Right lung (tissue), 5 donors: ENCODE measurements around the gene GPR31. TPM values are rescaled to one million over a fixed set of nuclear protein-coding genes. Genes with fewer than 3 reads are reported as not detected.

Experiments used
- DNase-seq, 2 donors: peaks; one replicate each; pipeline ENCODE4 v3.0.0-alpha.2; 2013
- polyA plus RNA-seq, 5 donors: library from polyadenylated mRNA; unstranded; fragments of 120-200 nt; gene quantifications; one replicate each; pipeline versions ENCODE4 v1.2.1 to v1.2.3, GENCODE V29; 2013; ENCODE audit warnings: inconsistent platforms in 1 of 5, low replicate concordance in 1 of 5; ENCODE audit not compliant: insufficient read length in 5 of 5, insufficient read depth in 1 of 5

Gene GPR31
- polyA plus RNA-seq, 5 donors: 0.05 to 0.06 TPM; not detected in 3

DNA sequence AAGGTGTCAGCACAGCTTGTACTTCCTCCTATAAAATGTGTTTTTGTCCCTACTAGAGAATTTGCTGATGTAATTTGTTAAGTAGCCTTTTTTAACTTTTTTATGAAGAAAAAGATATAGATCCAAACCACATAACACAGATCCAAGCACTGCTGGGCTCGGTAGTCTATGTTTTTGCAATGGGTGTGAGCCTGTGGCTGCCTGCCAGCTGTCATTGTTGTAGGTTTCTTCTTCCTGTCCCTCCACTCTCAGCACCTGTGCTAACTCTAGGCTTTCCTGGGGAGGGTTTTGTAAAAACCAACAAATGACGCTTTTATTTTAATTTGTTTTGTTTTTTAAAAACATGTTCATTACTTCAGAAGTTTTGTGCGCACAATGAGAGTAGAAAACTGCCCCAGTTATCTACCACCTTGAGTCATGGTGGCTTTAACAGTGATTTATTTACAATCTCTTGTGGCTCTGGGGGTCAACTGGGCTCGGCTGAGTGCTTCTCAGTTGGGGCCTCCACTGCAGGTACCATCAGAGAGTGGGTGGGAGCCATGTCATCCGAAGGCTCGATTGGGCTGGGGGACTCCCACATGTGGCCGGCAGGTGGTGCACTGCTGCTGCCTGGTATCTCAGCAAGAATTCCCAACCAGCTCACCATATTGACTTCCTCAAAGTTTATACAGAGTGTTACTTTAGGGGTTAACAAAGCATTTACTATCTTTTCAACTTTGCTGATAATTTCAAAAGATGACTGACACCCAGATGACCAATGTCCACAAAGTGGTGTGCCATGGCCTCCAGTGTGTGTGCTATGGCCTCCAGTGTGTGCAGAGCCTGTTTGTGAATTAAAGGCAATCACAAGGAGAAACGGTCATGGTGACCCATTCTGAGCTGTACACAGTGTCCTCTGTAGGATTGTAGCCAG is 37.9 kb downstream of the GPR31 start:
- no peak for DNase-seq

DNA sequence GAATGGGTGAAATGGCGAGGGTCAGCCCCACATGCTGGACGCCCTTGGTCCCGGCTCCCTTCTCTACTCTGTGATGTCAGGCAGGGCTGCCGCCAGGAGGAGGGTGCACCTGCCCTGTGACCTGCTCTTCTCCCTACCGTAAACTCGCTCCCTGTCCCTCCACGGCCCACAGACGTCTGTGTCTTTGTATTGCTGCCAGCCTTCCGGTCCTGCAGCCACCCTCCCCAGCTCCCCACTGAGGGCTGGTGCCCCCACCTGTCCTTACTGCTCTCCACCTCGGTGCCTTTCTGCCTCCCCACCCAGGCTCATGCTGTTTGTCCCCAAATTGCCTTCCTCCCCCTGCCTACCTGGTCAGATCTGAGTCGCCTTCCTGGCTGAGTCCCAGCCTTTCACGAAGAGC is 38.9 kb downstream of the GPR31 start:
- DNase-seq: no peak

DNA sequence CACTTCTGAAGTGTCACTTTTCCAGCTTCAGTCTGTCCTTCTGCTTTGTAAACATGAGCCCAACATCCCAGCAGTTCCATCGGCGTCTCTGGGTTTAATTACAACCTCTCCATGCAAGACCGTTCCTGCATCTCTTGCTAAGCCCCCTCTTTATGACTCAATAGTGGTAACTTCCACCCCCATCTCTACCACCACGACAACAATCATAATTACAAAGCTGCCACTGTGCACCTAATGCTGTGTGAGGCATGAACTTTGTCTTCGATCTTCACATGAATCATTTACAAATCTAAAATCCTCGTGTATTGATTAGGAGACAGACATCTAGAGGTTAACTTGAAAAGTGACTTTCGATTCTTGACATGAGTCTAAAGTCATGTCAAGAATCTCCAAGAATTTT is 39.8 kb downstream of the GPR31 start:
- no peak for DNase-seq

DNA sequence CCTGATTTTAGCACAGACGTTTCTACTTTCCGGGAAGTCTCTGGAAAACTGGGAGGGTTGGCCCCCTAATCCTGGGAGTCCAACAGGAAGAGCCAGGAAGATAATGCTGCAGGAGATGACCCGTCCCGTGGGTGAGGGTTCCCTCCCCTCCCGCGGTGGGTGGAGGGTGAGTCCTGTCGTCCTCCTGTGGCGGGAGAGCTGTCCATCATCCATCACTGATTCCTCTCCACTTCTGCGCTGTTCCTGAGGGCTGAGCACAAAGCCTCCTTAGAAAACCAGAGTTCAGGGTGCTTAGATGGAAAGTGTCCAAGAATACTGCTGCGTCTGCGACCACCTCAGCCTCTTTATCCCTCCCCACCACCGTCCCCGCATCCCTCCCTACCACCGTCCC is 40.9 kb downstream of the GPR31 start:
- no peak for DNase-seq

DNA sequence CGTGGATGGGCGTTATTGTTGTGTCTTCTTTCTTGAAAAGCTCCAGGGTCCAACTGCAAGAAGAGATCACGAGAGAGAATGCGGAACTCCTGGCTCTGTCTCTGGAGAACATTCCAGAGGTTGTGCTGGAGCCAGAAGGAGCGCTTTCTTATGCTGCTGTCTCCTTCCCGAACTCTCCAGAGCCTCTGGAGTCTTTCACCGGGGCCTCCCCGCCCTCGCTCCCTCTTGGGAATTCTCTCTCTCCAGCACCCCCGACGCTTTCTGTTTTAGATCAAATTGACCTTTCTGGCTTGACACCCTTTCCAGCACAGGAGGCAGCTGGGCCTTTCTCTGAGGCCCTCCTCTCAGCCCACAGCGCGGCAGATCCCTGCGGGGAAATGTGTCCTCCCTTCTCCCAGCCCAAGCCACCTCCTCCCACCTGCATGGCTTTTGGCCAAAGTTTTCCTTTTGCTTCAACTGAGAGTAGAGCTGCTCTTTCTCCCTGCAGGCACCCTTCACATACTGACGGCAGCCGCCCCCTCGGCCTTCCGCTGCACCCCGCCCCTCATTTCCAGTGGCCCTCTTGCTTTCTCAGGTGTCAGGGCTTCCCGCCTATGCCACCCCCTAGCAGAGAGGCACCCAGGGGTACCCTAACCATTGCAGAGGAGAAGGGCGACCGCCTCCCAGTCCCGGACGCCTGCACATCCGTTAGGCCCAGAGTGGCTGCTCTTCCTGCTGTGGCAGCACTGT is 41.5 kb downstream of the GPR31 start:
- no peak for DNase-seq

DNA sequence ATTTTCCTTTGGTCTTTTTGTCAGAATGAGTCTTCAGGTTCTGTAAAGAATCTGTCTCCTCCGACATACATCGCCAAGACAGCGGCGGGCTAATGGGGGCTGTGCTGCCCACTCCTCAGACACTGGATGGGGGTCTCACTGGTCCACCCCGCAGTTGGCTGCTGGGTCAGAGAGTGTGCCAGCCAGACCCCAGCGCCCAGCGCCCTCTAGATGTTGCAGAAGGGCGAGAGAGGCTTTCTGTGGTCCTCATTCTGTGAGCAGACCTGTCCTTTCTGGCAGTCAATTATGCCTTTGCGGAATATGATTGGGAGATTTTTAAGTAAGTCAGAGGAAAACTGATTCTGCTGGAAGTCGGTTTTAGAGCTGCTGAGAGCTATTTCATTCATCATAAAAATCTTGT is 42.7 kb downstream of the GPR31 start:
- no peak for DNase-seq

DNA sequence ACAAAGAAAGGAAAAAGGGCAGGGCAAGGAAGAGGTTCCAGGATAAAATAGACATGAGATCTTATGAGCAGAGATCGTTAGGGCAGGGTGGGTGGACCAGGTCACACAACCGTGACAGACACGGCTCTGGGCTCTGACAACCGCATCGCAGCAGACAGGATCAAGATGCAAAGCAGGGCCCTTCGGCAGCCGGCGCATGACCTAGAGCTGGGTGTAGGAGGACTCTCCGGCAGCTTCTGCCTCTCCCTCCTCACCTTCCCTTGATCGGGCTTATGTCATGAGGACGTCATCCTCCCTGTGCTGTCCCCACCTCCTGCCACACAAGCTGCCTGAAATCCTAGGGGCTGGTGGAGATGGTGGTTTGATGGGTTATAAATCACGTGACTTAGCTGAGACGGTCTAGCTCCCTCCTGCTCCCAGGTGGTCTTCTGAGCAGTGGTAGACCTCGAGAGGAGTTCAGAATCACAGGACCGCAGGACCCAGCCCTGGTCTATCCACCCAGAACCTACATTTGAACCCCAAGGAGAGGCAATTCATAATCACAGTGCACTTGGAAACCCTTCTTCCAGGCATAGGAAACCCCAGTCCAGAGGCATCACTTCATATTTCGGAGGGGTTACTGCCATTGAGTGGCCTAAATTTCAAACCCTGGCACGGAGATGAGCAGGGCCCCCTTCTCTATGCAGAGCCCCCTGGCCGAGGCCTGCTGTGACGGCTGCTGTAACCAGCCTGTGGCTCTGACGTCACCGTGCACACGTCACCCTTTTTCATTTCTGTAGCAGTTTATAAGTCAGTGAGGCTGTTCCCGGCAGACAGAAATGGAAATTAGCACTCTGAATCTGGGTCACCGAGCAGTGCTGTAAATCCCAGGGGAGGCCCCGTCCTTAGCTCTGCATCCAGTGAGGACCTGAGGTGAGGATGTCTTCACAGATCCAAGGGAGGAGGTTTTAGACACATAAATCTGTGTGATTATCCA is 43.6 kb downstream of the GPR31 start:
- no peak for DNase-seq

DNA sequence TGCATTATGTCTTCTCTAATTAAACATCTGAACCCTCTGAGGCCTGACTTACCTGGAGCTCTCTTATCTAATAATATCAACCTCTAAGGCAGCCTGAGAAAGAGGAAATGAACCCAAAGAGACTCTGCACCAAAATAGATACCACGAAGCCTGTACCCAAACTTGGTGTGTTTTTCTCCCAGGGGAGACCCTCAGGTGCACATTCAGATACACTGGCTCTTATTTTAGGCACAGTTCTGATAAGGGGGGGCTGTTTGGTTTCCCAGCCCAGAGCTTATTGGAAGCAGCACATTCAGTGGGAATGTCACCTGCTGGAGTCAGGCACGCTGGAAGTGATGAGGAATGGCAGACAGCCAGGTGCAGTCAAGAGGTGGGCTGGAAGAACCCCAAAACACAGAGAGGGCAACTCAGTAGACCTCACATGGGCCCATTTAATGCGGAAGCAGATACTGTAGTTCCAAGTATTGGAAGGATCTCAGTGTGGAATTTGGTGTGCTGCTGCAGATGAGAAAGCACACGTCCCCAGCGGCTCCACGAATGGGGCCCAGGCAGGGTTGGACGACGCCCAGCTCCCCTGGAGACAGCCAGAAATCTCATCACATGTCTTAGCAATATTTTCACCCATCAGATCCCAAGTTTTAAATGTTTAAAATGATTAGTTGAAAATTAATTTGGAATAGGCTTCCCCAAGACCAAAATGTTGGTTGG is 44.6 kb downstream of the GPR31 start:
- no peak for DNase-seq

DNA sequence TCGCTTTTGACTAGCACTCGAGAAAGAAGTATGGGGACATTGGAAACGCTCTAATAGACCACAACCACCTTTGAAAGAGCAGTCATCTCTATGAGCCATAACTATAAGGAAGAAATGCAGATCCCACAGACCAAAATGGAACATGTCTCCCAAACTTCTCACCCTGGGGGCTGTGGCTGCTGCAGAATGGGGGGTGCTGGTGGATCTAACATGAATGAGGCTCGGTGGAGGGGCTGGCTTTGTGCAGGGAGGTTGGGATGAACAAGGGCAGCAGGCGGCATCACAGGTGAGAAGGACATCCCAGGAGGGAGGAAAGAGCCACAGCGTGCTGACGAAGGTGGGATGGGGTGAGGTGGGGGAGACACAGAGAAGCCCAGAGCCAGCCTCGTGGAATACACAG is 45.4 kb downstream of the GPR31 start:
- no peak for DNase-seq

DNA sequence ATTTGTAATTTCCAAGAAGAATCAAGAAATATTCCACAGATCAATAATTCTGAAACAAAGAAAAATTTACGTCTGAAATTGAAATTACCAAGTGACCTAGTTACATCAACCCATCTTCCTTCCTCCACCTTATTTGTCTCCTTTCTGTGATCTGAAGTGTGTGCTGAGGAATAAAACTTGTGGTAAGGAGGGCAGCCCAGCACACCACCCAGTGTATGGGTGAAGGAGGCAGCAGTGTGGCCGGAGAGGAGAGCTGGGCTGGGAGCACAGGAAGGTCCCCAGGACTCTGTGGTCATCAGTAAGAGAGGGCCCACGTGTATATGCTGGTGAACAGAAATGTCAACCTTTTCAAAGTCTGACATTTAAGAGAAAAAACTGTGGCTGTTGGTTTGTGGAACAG is 46.2 kb downstream of the GPR31 start:
- no peak for DNase-seq

DNA sequence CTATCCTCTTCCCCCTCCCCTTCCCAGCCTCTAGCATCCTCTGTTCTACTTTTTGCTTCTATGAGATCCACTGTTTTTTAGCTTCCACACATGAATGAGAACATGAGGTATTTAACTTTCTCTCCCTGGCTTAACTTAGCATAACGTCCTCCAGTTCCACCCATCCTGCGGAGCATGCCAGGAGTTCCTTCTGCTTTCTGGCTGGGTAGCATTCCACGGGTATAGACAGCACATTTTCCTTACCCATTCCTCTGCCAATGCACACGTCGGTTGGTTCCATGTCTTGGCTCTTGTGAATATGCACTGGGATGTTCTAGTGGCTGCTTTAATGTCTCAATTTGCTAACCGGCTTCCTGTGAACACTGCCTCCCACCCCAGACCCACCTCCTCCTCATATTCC is 48.1 kb downstream of the GPR31 start:
- no peak for DNase-seq

DNA sequence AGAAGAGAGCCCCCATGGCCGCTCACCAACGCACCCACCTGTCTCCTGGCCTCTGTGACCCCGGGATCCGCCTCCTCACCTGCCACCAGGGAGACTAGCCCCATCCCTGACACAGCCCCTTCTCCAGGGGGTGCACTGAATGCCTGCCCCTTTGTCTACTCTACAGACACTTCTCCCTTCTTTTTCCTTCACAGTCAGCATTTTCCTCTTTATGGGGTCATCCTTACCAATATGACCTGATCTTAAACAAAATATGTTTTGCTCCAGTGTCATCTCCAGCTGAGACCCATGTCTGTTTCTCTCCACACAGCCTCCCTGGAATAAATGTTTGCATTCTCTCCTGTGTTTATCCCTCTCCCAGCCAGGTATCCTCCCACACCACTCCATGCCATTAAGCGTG is 49.5 kb downstream of the GPR31 start:
- no peak for DNase-seq

DNA sequence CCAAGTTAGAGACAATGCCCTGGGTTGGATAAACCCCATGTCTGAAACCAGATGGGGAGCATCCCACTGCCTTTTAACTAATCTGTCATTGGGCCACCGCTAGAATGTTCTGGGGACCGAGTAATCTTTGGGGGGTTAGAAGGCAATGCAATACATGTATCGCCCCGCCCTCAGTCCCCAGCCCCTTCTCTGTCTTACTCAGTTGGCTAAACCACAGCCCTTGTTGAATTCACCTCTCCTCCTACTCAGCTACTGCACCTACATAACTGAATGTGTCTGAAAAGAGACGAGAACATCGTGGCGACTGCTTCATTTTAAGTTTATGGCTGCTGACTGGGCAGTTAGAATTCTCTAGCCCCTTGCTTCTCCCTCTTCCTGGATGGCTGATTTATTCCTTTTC is 50.0 kb downstream of the GPR31 start:
- no peak for DNase-seq

DNA sequence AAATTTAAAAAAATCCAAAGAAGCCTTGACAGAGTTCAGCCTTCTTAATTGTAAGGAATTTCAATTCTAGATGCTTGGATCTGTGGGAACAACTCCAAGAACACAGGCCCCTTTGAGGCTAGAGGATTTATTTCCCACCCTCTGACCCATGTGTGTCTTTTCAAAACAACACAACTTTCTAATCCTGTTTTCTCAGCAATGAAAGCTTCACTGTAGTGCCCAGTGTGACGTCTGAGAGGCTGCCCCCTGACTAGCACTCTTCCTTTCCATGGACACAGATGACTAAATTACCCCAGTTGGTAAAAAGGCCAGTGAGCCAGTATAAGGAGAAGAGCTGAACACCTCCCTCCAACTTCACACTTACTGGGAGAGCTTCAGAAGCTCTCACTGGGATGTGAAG is 51.4 kb downstream of the GPR31 start:
- no peak for DNase-seq

Other genes with a start within 250 kb of the GPR31 start
- 10 to 100 TPM; 39.3 to 56.6 (median 46.6) TPM for gene RNASET2, start 201.4 kb downstream of the GPR31 start, polyA plus RNA-seq
- gene CEP43, start 158.6 kb downstream of the GPR31 start, polyA plus RNA-seq: 10 to 100 TPM; 30.9 to 56.8 (median 48.0) TPM
- gene CCR6, start 34.9 kb downstream of the GPR31 start, polyA plus RNA-seq: under 1 TPM in 1 of 5 donors, not detected in 4; 0.21 TPM
- gene UNC93A, start 133.3 kb upstream of the GPR31 start, polyA plus RNA-seq: under 1 TPM in 2 of 5 donors, not detected in 3; 0.05 to 0.13 TPM
- under 1 TPM; 0.20 to 0.86 (median 0.46) TPM for gene TTLL2, start 167.1 kb upstream of the GPR31 start, polyA plus RNA-seq